GM18520 (cell line): ENCODE measurements around the gene SHISA4.

Experiments
- ATAC-seq: cut with Tn5 transposase; IDR thresholded peaks from one replicate; pipeline ENCODE4 v1.9.1; 2021; ENCODE audit not compliant: unreplicated experiment

Gene SHISA4

GRCh38 chr1:201881617-201882016 is 7.1 kb upstream of the SHISA4 start:
- ATAC-seq = no peak

GRCh38 chr1:201882665-201883132 is 6.0 kb upstream of the SHISA4 start:
- no peak for ATAC-seq

GRCh38 chr1:201883266-201883665 is 5.4 kb upstream of the SHISA4 start:
- no peak for ATAC-seq

- ATAC-seq = no peak
These were observed 4.9 kb upstream of the SHISA4 start for GRCh38 chr1:201883786-201884185.

GRCh38 chr1:201884425-201884824 is 4.3 kb upstream of the SHISA4 start:
- ATAC-seq = no peak

GRCh38 chr1:201885531-201886075 is 3.1 kb upstream of the SHISA4 start:
- ATAC-seq = no peak

GRCh38 chr1:201886103-201886885 is 2.4 kb upstream of the SHISA4 start:
- ATAC-seq = no peak

- no peak for ATAC-seq
These were observed 1.4 kb upstream of the SHISA4 start for GRCh38 chr1:201887116-201887866.

- ATAC-seq = no peak
These were observed 631 bp downstream of the SHISA4 start for GRCh38 chr1:201889090-201889968.

GRCh38 chr1:201890223-201890622 is 1.5 kb downstream of the SHISA4 start:
- no peak for ATAC-seq

- no peak for ATAC-seq
These were observed 2.2 kb downstream of the SHISA4 start for GRCh38 chr1:201890806-201891450.

GRCh38 chr1:201891451-201892045 is 2.9 kb downstream of the SHISA4 start:
- ATAC-seq = no peak

- ATAC-seq = no peak
These were observed 3.5 kb downstream of the SHISA4 start for GRCh38 chr1:201892211-201892610.

- no peak for ATAC-seq
These were observed 4.7 kb downstream of the SHISA4 start for GRCh38 chr1:201893431-201893830.

GRCh38 chr1:201894343-201895119 is 5.8 kb downstream of the SHISA4 start:
- ATAC-seq = no peak

- ATAC-seq = no peak
These were observed 6.5 kb downstream of the SHISA4 start for GRCh38 chr1:201895120-201895665.

- peak; percentile 70 for ATAC-seq
These were observed 7.5 kb downstream of the SHISA4 start for GRCh38 chr1:201895913-201896807.

GRCh38 chr1:201896951-201897391 is 8.3 kb downstream of the SHISA4 start:
- no peak for ATAC-seq
